HG02970 (cell line): Measurements from ENCODE around the gene ASGR1.
"Not testable (repeated sequence)": the region's sequence is repeated elsewhere in the genome, so short reads cannot be mapped to it uniquely, and the experiment has no call there.

Source experiments
- ATAC-seq: cut with Tn5 transposase; IDR thresholded peaks from one replicate; pipeline ENCODE4 v1.9.1; 2021; ENCODE audit warnings: mild to moderate bottlenecking, moderate library complexity, moderate number of reproducible peaks; ENCODE audit not compliant: unreplicated experiment, low FRiP score

ASGR1 gene

GRCh38 chr17:7191571-7192270 is 12.6 kb upstream of the ASGR1 start:
- no peak for ATAC-seq

GRCh38 chr17:7191069-7191468 is 11.9 kb upstream of the ASGR1 start:
- no peak for ATAC-seq

DNA sequence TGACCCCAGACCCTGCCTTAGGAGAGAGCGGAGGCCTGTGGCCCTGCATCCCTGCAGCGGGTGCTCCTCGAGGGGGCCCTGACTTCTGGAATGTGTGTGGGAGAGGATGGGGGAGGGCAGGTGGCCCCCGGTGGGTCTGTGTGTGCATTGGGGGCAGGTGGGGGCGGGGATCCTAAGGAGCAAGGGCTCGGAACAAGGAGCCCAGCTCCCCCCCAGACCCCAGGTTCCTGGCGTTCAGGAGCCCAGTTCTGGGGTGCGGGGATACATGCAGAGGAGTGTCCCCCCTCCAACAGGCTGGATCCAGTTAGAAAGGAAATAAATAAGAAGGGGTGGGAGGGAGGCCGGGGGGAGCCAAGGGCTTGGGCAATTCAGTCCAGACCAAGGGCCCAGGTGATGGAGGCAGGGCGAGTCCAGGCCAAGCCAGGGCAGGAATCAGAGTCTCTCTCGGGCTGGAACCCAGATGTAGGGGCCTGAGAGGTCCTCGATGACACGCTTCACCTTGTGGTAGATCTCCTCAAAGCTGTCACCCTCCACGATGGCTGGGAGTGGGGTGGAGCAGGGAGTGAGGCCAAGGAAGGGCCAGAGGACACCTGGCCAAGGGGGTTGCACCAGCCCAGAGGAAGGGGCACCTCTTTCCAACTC is 11.2 kb upstream of the ASGR1 start:
- ATAC-seq, result no peak

DNA sequence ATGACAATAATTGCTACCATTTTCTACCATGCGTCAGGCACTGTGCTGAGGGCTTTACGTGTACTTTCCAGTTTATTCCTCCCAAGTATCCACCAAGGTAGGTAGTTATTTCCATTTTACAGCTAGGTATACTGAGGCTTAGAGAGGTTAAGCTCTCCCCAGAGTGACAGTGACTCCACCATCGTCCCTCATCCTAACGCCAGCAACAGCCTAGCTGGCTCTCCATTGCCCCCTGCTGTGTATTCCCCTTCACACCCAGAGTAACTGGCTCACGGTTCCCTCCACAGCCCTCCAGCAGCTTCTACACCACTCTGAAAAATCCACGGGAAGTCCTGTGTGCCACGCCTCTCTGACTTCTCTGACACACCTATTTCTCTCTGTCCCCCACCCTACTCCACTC is 7.1 kb upstream of the ASGR1 start:
- no peak for ATAC-seq

DNA sequence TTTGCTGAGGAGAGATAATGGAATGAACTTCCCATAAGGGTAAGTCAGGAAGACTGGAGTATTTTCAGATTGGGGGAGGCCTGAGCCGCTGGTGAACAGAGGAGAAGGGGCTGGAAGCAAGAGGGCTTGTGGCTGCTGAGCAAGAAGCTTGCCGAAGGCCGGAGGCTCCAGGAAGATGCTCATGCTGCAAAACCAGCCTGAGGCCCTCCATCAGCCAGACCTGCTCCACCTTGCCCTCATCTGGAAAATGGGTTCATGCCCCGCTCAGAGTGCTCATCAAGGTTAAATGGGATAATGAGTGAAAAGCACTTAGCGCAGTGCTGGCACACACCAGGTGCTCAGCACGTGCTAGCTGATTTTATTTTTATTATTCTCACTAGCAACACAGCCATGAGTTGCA is 5.5 kb upstream of the ASGR1 start:
- no peak for ATAC-seq

- ATAC-seq, result no peak
These were observed 4.9 kb upstream of the ASGR1 start for GRCh38 chr17:7184091-7184488.

DNA sequence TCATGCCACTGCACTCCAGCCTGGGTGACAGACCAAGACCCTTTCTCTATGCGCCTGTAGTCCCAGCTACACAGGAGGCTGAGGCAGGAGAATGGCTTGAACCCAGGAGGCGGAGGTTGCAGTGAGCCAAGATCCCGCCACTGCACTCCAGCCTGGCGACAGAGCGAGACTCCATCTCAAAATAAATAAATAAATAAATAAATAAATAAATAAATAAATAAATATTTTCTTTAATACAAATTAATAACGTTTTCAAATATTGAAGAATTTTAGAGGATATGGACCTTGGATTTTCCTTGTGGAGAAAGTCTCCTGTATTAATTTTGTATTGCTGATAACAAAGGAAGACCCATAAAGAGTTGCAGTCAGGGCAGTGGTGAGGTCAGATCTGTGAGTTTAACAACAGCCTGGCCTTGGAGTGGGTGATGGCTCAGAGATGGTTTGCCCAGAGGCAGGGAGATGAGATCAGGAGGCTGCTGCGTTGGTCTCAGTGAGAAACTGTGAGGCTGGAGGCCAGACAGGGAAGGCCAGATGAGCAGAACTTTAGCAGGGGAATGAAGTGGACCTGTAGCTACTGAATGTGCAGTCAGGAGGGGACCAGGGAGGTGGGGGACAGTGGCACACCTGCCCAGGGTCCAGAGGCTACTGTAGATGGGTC is 4.4 kb upstream of the ASGR1 start:
- ATAC-seq, result no peak

- not testable (repeated sequence) for ATAC-seq
These were observed 2.9 kb upstream of the ASGR1 start for GRCh38 chr17:7182101-7182500.

DNA sequence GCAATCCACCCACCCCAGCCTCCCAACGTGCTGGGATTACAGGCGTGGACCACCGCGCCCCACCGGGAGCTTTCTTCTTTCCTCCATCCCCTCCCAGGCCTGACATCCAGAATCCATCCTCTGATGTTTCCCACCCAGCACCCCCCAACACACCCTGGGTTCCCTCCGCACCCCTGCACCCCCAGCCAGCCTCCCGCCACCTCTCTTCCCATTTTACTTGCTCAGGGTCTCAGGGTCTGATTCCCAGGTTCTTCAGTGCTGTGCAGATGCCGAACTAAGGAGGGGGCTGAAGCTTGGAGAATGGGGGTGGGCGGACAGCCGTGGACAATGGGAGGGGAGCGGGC is 225 bp downstream of the ASGR1 start:
- ATAC-seq, result no peak

GRCh38 chr17:7177954-7178477 is 1.2 kb downstream of the ASGR1 start:
- no peak for ATAC-seq

GRCh38 chr17:7177191-7177953 is 1.8 kb downstream of the ASGR1 start:
- ATAC-seq, result no peak

DNA sequence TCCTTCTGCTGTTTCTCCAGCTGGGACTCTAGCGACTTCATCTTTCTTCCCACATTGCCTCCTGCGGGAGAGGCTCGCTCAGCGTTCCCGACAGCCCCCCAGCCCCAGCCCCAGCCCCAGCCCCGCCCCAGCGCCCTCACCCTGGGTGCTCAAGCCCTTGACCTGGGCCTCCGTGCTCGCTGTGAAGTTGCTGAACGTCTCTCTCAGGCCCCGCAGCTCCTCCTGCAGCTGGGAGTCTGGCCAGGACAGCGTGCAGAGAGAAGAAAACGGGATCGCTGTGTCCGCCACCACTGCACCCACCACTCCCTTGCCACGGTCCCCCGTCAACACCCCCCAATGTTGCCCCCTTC is 2.4 kb downstream of the ASGR1 start:
- ATAC-seq, result no peak

- ATAC-seq, result no peak
These were observed 2.9 kb downstream of the ASGR1 start for GRCh38 chr17:7176107-7176840.

DNA sequence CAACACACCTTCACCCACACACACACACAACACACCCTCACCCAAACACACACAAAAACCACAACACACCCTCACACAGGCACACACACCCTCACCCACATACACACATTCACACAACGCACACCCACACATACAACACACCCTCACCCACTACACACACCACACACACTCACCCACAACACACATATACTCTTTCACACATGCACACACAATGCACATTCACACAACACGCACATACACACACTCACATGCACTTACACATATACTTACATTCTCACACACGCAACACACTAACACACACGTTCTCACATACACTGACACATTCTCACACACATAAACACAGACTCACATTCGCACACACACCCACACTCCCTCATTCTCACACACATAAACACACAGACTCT is 3.8 kb downstream of the ASGR1 start:
- no peak for ATAC-seq

GRCh38 chr17:7174603-7175326 is 4.4 kb downstream of the ASGR1 start:
- no peak for ATAC-seq

DNA sequence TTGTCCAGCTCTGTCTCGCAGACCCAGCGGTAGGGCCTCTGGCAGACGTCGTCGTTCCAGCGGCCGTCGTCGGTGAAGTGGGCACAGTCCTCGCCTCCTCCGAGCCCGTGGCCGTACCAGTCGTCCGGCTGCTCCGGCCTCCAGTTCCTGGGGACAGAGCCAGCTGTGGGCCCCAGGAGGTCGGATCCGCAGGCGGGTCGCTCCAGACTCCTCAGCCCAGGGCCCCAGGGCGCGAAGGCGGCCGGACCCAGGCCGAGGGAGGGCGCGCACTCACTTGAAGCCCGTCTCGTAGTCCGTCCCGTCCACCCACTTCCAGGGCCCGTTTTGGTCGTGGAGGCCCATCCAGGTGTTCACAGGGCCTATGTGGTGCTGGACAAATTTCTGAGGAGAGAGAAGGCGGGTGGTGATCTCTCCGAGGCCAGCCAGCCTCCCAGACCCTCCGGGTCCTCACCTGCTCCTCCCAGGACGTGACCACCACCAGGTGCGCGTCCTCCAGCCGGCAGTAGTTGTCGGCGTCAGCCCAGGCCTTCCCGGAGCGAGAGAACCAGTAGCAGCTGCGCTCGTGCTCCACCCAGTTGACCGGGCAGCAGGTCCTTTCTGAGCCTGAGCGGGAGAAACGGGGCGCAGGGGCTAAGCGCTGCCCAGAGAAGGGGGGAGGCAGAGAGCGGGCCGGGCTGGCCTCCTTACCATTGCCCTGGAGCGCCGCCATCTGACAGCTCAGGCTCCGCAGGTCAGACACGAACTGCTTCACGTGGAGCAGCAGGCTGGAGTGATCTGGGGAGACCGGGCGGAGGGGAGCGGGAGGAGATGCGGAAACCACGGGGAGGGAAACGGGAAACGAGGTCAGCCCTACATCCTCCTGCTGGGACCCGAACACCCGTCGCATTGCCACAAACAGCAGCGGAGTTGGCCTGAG is 5.2 kb downstream of the ASGR1 start:
- ATAC-seq, result no peak

- ATAC-seq, result not testable (repeated sequence)
These were observed 6.5 kb downstream of the ASGR1 start for GRCh38 chr17:7172522-7173191.

DNA sequence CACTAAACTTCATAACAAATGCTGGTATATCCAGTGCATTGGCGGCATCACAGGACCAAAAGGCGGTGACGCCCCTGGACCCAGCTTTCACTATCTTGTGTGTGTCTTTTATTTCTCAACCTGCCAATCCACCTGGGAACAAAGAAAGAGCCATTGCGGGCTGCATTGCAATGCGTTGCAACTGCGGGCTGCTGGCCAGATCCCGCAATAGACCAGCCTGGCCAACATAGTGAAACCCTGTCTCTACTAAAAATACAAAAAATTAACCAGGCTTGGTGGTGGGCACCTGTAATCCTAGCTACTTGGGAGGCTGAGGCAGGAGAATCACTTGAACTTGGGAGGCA is 9.6 kb downstream of the ASGR1 start:
- not testable (repeated sequence) for ATAC-seq
